K562 treated with DMSO at 1 percent for 4 hours (cell line): ENCODE results near the gene SLC25A38. TPM values are rescaled to one million over a fixed set of nuclear protein-coding genes. Genes with fewer than 3 reads are reported as not detected.

ENCODE experiments used
- total RNA-seq: library from RNA; unstranded; fragments of 300-600 nt; gene quantifications from 2 replicates; pipeline ENCODE4 v1.2.3, GENCODE V29; 2022; ENCODE audit not compliant: insufficient read depth

SLC25A38 gene
- total RNA-seq = 34.3 and 47.4 TPM in 2 replicates

GRCh38 chr3:39383045-39383880 lies at the start of gene SLC25A38:
SLC25A38 (plus strand) TSS chr3:39383370; CDS start chr3:39383725, 355 bp downstream.

GRCh38 chr3:39406368-39407258 lies 23.4 kb downstream of the SLC25A38 start, which contains the start of gene RPSA:
RPSA (plus strand) TSS chr3:39406720; CDS start chr3:39407654, 934 bp downstream.

Other genes starting within 250 kb of the SLC25A38 start
- 23.3 and 31.1 TPM in 2 replicates for gene CSRNP1, start 229.8 kb upstream of the SLC25A38 start, total RNA-seq
- not detected in 2 replicates for gene XIRP1, start 190.8 kb upstream of the SLC25A38 start, total RNA-seq
- gene CX3CR1, start 103.3 kb upstream of the SLC25A38 start, total RNA-seq = 0.24 TPM in 1 of 2 replicates, not detected in the other
- gene CCR8, start 53.7 kb upstream of the SLC25A38 start, total RNA-seq = not detected in 2 replicates
- 3,948 and 4,306 TPM in 2 replicates for gene RPSA, start 23.4 kb downstream of the SLC25A38 start, total RNA-seq
- not detected in 2 replicates for gene MOBP, start 84.3 kb downstream of the SLC25A38 start, total RNA-seq